Psoas muscle (tissue), 8 donors: ENCODE measurements around the gene NUCKS1. TPM values are rescaled to one million over a fixed set of nuclear protein-coding genes. Genes with fewer than 3 reads are reported as not detected.

Experiments
- ATAC-seq, 4 donors: fragments of 200-7000 bp; cut with Tn5 transposase; one replicate each; pipeline ENCODE4 v1.9.1; 2020; ENCODE audit warnings: moderate library complexity in 3 of 4, mild to moderate bottlenecking in 2 of 4
- DNase-seq, 2 donors: peaks; one replicate each; pipeline ENCODE4 v3.0.0-alpha.2; 2020
- H3K27ac ChIP-seq: fragments of 200-600 bp; one replicate; pipeline ENCODE4 v1.8.0; 2022
- H3K27me3 ChIP-seq, 3 donors: fragments of 200-600 bp in 1 of 3; one replicate each; pipeline versions ENCODE4 v1.6.1 to v1.8.0; 2013 to 2022; ENCODE audit warnings: low read length in 2 of 3, mild to moderate bottlenecking in 2 of 3, moderate library complexity in 1 of 3; ENCODE audit not compliant: insufficient read depth in 3 of 3
- H3K36me3 ChIP-seq, 2 donors: fragments of 200-600 bp in 1 of 2; one replicate each; pipeline versions ENCODE4 v1.6.1 to v1.8.0; 2013 to 2022; ENCODE audit warnings: low read depth in 1 of 2, mild to moderate bottlenecking in 1 of 2, moderate library complexity in 1 of 2; ENCODE audit not compliant: insufficient read depth in 1 of 2
- H3K4me1 ChIP-seq: fragments of 200-600 bp; one replicate; pipeline ENCODE4 v1.8.0; 2022
- H3K4me3 ChIP-seq: fragments of 200-600 bp; one replicate; pipeline ENCODE4 v1.8.0; 2022; ENCODE audit warnings: mild to moderate bottlenecking
- H3K9me3 ChIP-seq: fragments of 200-600 bp; one replicate; pipeline ENCODE4 v1.8.0; 2022
- CTCF ChIP-seq: fragments of 200-600 bp; IDR thresholded peaks from one replicate; pipeline ENCODE4 v1.8.0; 2022; ENCODE audit warnings: antibody characterized with exemption
- WGBS, 3 donors: extraction: QIAGEN DNeasy Blood & Tissue Kit; methylation state at CpG; one replicate each; pipeline versions ENCODE4 v1.1.6 to v1.1.7; 2013; 5-methylcytosine and 5-hydroxymethylcytosine counted together
- intact Hi-C, 2 donors: fragments of 100-400 bp; cut with DNase I; formaldehyde crosslinking; loops; one replicate each; pipeline versions ENCODE4 v1.11.0 to v1.14.2; 2022
- polyA plus RNA-seq, 3 donors: library from polyadenylated mRNA; stranded (reverse); fragments of 200-250 nt; gene quantifications; one replicate each; pipeline ENCODE4 v1.2.3, GENCODE V29; 2013
- total RNA-seq, 4 donors: library from RNA; stranded (reverse); fragmentation: NEBNext Ultra II Directional in 2 of 4; extraction: Animal tissue kit (Norgen Biotek cat#: 25700) in 2 of 4; gene quantifications; one replicate each; pipeline versions ENCODE4 v1.2.1 to v1.2.4, GENCODE V29; 2021 to 2023
- donor health status: healthy with polysubstance abuse.
- donor health status: DM: no; HTN: no; CAD: no; lungs with moderate emphysema.
- donor health status: Bipolar disorder and iron deficiency.
- donor health status: healthy.
- donor health status: DM: yes; HTN: yes; CAD: no.
- donor health status: DM: no; HTN: no; CAD: no.
- donor health status: DM: no; HTN: no; CAD: no.
- donor health status: DM: yes; HTN: yes; CAD: no.

NUCKS1 gene
- total and polyA plus RNA-seq, 7 donors, result 28.3 to 174 (median 140) TPM

- Histone ChIP-seq H3K4me3 (peak within 1 kb of the TSS; percentile 83), H3K9me3 (no peaks in the 10 kb centered on the region), H3K27me3 (no peaks in the 10 kb centered on the region), H3K36me3 (peaks cover 0 to 13% of the 10 kb centered on the region in 2 donors), H3K27ac (peak within 1 kb of the TSS; percentile 60), H3K4me1 (peaks cover 15% of the 10 kb centered on the region)
- DNase-seq (peak; percentile 80 to 89), ATAC-seq (peak; percentile 94 to 99 (median 96))
- no peak for TF ChIP-seq CTCF
- WGBS, 3 donors, result 0 to 1% (median 0%) methylated on average over 33 to 40 of the region's 40 CpGs
- intact Hi-C loops, result no loop called here
Observed at GRCh38 chr1:205775015-205775716, 25.2 kb upstream of the NUCKS1 start, which contains the start of gene RAB29. Gene RAB29 (minus strand): TSS chr1:205775482. CDS start chr1:205774956, 526 bp downstream.

- Histone ChIP-seq H3K9me3 (no peaks in the 10 kb centered on the region), H3K27me3 (no peaks in the 10 kb centered on the region), H3K4me1 (peaks cover 15% of the 10 kb centered on the region), H3K27ac (peak overlapping the region; percentile 60), H3K36me3 (peaks cover 0 to 21% of the 10 kb centered on the region in 2 donors), H3K4me3 (peak overlapping the region; percentile 83)
- TF ChIP-seq CTCF, result no peak
- intact Hi-C loops, result no loop called here
- ATAC-seq (peak; percentile 31 to 55 (median 36)), DNase-seq (peak in 1 of 2 donors; percentile 19)
- WGBS, 3 donors, result 23 to 27% (median 23%) methylated on average over 32 to 36 of the region's 36 CpGs
Observed at GRCh38 chr1:205774198-205775014, 24.4 kb upstream of the NUCKS1 start.

- no peak for DNase-seq
- Histone ChIP-seq H3K27ac (no peak overlapping the region), H3K27me3 (no peaks in the 10 kb centered on the region), H3K9me3 (no peaks in the 10 kb centered on the region), H3K4me1 (peaks cover 15% of the 10 kb centered on the region), H3K4me3 (no peak overlapping the region), H3K36me3 (peaks cover 0 to 25% of the 10 kb centered on the region in 2 donors)
- 87 to 93% (median 92%) methylated on average over 2 of the region's 2 CpGs for WGBS, 3 donors
- intact Hi-C loops, result no loop called here
- no peak for TF ChIP-seq CTCF
- ATAC-seq, result no peak
Observed at GRCh38 chr1:205772607-205773032, 22.6 kb upstream of the NUCKS1 start.

GRCh38 chr1:205770618-205771017 is 20.6 kb upstream of the NUCKS1 start:
- ATAC-seq (no peak), DNase-seq (no peak)
- Histone ChIP-seq H3K27me3 (no peaks in the 10 kb centered on the region), H3K36me3 (peaks cover 0 to 25% of the 10 kb centered on the region in 2 donors), H3K4me3 (no peak overlapping the region), H3K27ac (no peak overlapping the region), H3K9me3 (no peaks in the 10 kb centered on the region), H3K4me1 (peaks cover 9% of the 10 kb centered on the region)
- TF ChIP-seq CTCF, result no peak
- intact Hi-C loops, result no loop called here
- 93 to 97% (median 96%) methylated on average over 4 of the region's 4 CpGs for WGBS, 3 donors
